HG03045 (cell line): ENCODE measurements around the gene TMOD1.

Experiments
- ATAC-seq: cut with Tn5 transposase; IDR thresholded peaks from one replicate; pipeline ENCODE4 v1.9.1; 2021; ENCODE audit warnings: mild to moderate bottlenecking, moderate library complexity; ENCODE audit not compliant: unreplicated experiment

TMOD1 gene

DNA sequence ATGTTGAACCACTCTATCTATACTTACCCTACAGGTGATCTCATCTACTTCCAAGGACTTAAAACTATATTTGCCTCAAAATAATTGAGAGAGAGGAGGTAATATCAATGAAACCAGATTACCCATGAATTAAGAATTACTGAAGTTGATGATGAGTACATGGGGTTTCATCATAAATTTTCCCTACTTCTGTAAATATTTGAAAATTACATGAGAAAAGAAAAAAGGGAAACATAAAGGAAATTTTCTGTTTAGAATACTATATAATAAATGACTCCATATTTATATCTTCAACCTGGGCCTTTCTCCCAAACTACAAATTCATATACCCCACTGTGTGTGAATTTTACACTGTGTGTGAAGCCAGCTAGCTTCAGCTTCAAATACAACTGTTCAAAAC, 129.1 kb downstream of the TMOD1 start:
- ATAC-seq = no peak

DNA sequence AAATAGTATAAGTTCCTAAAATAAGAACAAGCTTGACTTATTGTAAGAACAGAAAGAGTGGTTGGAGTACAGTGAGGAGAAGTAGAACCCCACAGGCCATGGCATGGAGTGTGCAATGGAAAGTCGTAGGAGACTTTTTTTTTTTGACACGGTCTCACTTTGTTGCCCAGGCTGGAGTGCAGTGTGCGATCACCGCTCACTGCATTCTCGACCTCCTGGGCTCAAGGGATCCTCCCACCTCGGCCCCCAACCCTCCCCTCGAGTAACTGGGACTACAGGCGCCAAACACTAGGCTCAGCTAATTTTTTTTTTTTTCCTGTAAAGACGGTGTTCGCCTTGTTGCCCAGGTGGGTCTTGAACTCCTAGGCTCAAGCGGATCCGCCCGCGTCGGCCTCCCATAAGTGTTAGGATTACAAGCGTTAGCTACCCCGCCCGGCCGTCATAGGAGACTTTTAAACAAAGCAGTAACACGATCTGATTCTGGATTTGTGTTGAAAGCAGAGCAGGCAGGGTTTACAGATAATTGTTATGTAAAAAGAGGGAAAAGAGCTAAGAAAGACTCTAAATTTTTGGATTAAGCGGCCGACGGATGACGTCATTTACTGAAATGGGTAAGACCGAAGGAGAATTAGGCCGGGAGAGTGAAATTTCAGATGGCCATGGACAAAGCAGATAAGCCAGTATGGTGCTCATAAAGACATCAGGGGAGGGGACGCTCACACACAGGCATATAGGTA, 130.9 kb downstream of the TMOD1 start:
- peak; percentile 9 for ATAC-seq

DNA sequence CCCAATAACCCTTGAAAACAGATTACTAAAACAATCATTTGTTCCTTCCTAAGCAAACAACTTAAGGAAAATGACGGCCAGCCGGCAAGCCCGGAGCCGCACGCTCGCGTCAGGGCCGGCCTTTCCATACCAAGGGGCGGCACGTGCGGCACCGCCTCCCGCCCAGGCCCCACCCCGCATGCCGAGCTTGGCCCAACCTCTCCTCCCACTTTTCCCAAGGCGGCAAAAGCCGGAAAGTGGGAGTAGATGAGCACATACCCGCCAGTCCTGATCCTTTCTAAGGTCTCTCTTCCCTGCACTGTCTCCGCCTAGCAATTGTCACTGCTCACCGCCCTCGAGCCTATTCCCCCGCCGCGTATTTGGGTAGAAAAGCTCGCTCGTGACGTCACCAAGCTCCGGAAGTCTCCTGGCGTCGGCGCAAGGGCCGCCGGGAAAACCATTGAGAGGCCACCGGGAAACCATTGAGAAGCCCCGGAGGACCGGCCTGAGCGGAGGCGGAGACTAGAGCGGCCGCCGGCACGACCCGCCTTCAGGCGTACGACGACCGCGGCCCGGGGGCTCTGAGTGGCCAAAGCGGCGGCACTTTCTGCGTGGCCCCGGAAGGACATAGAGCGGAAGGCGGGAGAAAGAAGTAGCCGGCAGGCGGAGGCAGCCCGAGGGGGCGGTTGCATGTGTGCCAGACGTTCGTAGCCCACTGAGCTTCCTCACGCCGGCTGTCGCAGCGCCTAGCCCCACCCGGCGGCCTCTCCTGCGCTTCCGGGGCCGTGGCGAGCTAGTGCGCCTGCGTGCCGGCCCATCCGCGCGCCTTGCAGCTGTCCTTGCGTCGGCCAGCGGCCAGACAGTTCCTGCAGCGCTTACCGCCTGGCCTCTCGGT, 131.8 kb downstream of the TMOD1 start, which contains the start of the genes NCBP1 and TSTD2:
Gene NCBP1 (plus strand): TSS at position 837 of the 874 bp plus-strand sequence. CDS start 61 bp downstream, outside the sequence.
Gene TSTD2 (minus strand): TSS at position 384 of the 874 bp plus-strand sequence. CDS start 5,806 bp downstream, outside the sequence.
- peak; percentile 90 for ATAC-seq

DNA sequence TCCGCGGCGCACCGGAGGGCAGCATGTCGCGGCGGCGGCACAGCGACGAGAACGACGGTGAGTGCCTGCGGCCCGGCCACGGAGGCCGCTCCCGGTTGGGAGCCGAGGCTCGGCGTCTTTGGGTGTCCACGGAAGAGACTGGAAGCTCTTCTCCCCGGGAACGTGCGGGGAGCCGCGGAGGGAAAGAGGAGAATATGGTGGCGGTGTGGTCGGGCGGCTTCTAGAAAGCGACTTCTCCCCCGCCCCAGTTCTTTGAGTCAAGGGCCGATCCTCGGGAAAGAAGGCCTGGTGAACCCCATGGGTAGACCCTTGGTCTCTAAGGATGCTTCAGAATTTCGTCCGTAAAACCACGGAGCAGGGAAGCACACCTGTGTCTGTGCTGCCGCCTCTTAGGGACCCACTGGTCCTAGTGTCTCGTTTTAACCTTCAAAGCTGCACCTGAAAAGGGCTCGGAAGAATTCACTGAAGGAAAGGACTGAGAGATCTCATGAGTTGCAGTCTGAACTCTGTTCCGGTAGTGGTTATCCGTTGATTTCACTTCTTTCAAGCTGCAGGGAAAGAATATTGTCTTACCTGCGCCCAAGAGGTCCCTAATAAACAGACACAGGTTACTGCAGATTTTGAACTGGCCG, 132.5 kb downstream of the TMOD1 start:
- ATAC-seq = no peak

DNA sequence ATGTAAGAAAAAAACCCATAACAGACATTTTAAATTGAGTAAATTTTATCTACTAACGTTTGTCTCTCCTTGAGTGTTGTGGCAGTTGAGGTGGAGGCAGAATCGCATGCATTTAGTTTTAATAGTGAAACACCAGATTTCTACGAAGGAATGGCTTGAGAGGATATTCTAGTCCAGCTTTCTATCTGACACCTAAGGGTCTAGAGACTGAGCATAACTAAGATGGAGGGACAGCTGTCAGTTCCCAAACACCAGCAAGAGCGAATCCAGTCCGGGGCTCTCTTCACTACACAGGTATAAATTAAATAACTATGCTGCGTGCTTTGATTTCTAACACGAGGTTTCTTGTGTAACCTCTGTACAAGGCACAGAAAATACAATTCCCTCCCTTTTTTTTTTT, 133.6 kb downstream of the TMOD1 start:
- ATAC-seq = no peak

DNA sequence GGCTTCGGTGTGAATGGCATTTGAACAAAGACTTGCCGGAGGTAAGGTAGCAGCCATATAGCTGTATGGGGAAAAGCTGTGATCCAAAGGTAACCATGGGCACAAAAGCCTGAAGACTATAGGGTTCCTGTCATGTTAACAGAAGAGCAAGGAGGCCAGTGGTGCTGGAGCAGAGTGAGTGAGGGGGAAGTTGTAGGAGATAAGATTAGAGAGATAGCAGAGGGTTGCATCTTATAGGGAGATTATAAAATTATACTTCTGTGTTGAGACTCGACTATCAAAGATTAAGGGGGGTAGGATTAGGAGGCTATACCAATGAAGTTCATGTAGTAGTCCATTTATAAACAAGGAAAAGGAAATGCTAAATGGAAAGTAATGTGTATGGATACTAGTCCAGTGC, 135.4 kb downstream of the TMOD1 start:
- no peak for ATAC-seq

DNA sequence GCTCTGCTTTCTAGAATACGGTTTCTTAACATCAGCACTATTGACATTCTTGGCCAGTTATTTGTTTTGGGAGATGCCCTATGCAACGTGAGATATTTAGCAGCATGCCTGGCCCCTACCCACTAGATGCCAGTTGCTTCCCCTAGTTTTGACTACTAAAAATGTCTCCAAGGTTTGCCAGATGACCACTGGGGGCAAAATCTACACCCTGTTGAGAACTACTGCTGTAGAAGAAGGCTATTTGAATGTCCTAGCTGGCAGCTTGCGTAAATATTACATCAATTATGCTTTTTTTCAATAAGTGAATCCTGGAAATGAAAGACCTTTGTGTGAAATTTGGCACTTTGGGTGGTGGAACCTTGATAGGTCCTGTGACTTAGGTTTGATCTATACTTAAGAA, 137.2 kb downstream of the TMOD1 start:
- ATAC-seq = no peak

DNA sequence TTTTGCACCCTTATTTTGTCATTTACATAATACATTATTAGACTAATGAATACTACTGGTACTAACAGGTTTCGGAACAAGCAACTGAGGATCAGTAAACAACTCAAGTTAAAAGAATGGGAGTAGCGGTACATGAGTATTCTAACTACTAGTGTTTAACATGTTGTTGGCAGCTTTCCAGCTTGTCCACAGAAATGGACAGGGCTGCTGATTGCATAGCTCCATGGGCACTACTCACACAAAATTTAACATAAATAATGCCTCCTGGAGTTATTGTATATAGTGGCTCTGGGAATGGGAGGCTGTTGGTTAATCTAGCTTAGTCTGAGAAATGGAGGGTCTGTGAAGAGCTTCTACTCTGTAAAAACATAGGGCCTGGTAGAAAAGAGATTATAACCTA, 138.9 kb downstream of the TMOD1 start:
- ATAC-seq = no peak

DNA sequence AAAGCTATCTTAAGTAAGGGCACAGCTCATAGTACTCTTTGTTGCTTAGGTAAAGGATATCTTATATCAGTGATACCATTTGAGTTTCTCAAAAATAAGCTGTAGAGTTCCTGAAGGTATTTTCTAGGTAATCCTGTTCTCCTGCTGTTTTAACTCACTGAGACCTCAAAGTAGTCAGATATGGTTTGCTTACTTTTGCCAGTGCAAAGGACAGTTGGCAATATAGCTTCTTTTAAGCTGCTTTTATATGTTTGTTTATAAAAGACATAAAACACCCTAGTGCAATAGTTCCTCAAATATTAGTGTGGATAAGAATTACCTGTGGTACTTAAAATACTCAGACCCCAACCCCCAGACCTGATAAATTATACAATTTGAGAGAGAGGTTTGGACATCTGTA, 144.3 kb downstream of the TMOD1 start:
- ATAC-seq = no peak

DNA sequence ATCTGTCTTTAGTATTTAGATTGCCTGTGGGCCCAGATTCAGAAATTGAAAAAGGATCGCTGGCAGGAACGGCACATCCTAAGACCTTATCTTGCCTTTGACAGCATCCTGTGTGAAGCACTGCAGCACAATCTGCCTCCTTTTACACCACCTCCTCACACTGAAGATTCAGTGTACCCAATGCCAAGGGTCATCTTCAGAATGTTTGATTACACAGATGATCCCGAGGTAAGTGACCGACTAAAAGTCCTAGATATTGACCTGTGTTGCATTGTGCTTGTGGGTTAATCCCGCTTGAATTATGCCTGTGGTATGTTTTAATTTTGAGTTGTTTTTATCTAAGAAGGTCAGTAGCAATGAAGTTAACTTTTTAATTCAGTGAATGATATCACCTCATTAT, 146.5 kb downstream of the TMOD1 start:
- ATAC-seq = no peak
